Endothelial cell of umbilical vein (primary cell): Measurements from ENCODE around the gene NEDD4L.

ENCODE experiments used
- CTCF ChIP-seq, 2 donors: IDR thresholded peaks; 1 replicate in 1 of 2; 2 replicates in 1 of 2; pipeline ENCODE4 v1.5.1; 2011; ENCODE audit warnings: low read length in 2 of 2, mild to moderate bottlenecking in 2 of 2, moderate library complexity in 2 of 2, control low read depth in 1 of 2, inconsistent platforms in 1 of 2, low read depth in 1 of 2; ENCODE audit not compliant: insufficient read depth in 1 of 2; ENCODE audit errors: extremely low read depth in 1 of 2
- POLR2A ChIP-seq: IDR thresholded peaks from 2 replicates; pipeline ENCODE4 v1.6.1; 2012; ENCODE audit warnings: low read depth, mild to moderate bottlenecking, control low read depth, low read length

DNA sequence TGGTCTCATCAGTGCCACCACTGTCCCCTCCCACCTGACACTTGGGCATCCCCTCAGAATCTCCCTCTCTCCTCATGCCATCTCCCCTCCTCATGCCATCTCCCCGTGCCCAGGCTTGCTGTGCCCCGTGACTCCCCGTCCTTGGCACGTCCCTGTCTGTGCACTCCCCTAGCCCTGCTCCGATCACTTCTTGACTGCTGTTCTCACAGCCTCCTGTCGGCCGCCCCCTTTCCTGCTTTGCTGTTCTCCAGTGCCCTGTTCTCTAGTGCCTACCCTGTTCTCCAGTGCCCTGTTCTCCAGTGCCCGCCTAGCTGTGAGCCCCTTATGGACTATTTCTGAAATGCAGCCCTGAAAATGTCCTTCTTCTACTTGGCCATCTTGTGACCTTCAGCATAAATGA, 331.0 kb downstream of the NEDD4L start:
- no peak for TF ChIP-seq CTCF (IDR thresholded peaks at IDR 0.05; ENCODE audit: extremely low read depth in 1 of 2, insufficient read depth in 1 of 2, low read depth in 1 of 2, low read length in 2 of 2)
- TF ChIP-seq POLR2A: no peak
